ENCODE results near the gene CEP290.
"Not testable (repeated sequence)": the region's sequence is repeated elsewhere in the genome, so short reads cannot be mapped to it uniquely, and the experiment has no call there.

Gene CEP290

GRCh38 chr12:88052686-88053085, 89.2 kb downstream of the CEP290 start:
- TF ChIP-seq, protein P1, sequence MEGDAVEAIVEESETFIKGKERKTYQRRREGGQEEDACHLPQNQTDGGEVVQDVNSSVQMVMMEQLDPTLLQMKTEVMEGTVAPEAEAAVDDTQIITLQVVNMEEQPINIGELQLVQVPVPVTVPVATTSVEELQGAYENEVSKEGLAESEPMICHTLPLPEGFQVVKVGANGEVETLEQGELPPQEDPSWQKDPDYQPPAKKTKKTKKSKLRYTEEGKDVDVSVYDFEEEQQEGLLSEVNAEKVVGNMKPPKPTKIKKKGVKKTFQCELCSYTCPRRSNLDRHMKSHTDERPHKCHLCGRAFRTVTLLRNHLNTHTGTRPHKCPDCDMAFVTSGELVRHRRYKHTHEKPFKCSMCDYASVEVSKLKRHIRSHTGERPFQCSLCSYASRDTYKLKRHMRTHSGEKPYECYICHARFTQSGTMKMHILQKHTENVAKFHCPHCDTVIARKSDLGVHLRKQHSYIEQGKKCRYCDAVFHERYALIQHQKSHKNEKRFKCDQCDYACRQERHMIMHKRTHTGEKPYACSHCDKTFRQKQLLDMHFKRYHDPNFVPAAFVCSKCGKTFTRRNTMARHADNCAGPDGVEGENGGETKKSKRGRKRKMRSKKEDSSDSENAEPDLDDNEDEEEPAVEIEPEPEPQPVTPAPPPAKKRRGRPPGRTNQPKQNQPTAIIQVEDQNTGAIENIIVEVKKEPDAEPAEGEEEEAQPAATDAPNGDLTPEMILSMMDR (IDR thresholded peaks at IDR 0.05; ENCODE audit: low read depth, low read length) = peak; percentile 92
- DNase-seq = peak; percentile 71
- peaks cover 25% of the 10 kb centered on the region for H3K36me3 ChIP-seq

DNA sequence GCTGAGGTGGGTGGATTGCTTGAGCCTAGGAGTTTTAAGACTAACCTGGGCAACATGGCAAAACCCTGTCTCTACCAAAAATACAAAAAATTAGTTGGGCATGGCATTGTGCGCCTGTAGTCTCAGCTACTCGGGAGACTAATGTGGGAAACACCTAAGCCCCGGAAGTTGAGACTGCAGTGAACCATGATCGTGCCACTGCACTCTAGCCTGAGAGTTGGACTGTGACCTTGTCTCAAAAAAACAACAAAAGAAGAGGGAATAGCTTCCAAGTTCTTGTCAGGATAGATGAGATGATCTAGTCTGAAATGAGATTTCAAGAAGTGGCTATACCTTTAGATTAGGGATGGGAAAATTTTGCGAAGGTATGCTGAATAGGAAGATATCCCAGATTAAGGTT, 97.9 kb downstream of the CEP290 start:
- Histone ChIP-seq H3K36me3 (peaks cover 90% of the 10 kb centered on the region), H3K4me3 (ENCODE audit: low read depth, low read length) (no peak overlapping the region), H3K4me1 (no peaks in the 10 kb centered on the region; the same call in 1 of the 2 replicates), H3K9me3 (no peaks in the 10 kb centered on the region), H3K27me3 (no peaks in the 10 kb centered on the region)
- DNase-seq = no peak
- TF ChIP-seq, protein P1 (IDR thresholded peaks at IDR 0.05; ENCODE audit: low read depth, low read length) = no peak

More at GRCh38 chr12:88052686-88053085, 89.2 kb downstream of the CEP290 start:
- Histone ChIP-seq H3K4me3 (ENCODE audit: low read depth, low read length) (no peak overlapping the region), H3K27me3 (no peaks in the 10 kb centered on the region), H3K4me1 (no peaks in the 10 kb centered on the region), H3K9me3 (no peaks in the 10 kb centered on the region)

DNA sequence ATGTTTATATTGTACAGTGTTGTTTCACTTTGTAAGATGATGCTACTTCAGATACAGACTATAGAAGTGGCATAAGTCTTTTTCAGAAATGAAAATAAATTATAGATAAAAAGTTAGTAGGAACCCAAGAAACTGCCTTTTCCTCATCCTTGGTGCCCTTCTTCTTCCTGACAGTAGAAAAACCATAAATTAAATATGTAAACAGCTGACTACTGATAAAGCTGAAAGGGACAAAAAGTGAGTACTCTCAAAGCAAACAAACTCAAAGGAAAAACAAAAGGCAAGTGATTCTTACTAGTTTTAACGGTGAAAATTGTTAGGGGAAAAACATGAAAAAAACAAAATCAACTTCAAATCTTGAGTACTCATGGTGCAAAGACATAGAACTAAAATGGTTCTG, 104.1 kb downstream of the CEP290 start:
- H3K4me3 ChIP-seq (ENCODE audit: low read depth, low read length) = peak overlapping the region; percentile 93
- no peaks in the 10 kb centered on the region; the same call in 1 of the 2 replicates for H3K4me1 ChIP-seq
- H3K9me3 ChIP-seq = no peaks in the 10 kb centered on the region
- TF ChIP-seq, protein P1 (IDR thresholded peaks at IDR 0.05; ENCODE audit: low read depth, low read length) = no peak
- no peaks in the 10 kb centered on the region for H3K27me3 ChIP-seq
- no peak for DNase-seq
- H3K36me3 ChIP-seq = peaks cover 38% of the 10 kb centered on the region

DNA sequence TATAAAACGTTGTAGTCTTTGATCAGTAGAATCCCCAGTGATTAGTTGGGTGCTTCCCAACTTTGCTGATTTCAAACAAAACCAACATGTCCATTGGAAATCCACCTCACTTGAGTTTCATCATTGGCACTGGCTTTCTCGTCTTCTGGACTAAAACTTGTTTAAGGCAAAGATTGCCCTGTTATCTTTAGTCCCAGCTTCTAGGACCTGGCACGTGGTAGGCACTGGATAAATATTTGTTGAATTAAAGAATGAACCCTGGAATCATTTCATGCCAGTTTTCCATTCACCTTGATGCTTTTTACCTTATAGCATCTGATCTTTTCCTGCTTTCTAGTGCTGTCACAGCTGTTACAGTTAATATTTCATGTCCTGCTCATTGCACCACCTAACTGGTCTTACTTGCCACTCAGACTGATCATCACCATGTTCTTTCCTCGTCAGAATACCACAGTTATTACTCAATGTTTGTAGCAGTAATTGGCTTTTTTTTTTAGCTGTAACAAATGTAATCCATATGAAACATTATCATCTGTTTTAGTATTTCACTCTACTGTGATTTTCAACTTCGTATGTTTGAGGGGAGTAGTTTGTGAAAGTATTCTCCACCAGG, 105.4 kb downstream of the CEP290 start:
- Histone ChIP-seq H3K9me3 (no peaks in the 10 kb centered on the region), H3K36me3 (peaks cover 28% of the 10 kb centered on the region), H3K4me3 (ENCODE audit: low read depth, low read length) (peak overlapping the region; percentile 93), H3K4me1 (no peaks in the 10 kb centered on the region; the same call in 1 of the 2 replicates), H3K27me3 (no peaks in the 10 kb centered on the region)
- TF ChIP-seq, protein P1 (IDR thresholded peaks at IDR 0.05; ENCODE audit: low read depth, low read length) = no peak
- no peak for DNase-seq

- DNase-seq = no peak
- Histone ChIP-seq H3K36me3 (peaks cover 22% of the 10 kb centered on the region), H3K9me3 (no peaks in the 10 kb centered on the region), H3K27me3 (no peaks in the 10 kb centered on the region), H3K4me3 (ENCODE audit: low read depth, low read length) (peak overlapping the region; percentile 93), H3K4me1 (no peaks in the 10 kb centered on the region; the same call in 1 of the 2 replicates)
- TF ChIP-seq, protein P1 (IDR thresholded peaks at IDR 0.05; ENCODE audit: low read depth, low read length) = no peak
These were observed 106.0 kb downstream of the CEP290 start for GRCh38 chr12:88035907-88036289.

DNA sequence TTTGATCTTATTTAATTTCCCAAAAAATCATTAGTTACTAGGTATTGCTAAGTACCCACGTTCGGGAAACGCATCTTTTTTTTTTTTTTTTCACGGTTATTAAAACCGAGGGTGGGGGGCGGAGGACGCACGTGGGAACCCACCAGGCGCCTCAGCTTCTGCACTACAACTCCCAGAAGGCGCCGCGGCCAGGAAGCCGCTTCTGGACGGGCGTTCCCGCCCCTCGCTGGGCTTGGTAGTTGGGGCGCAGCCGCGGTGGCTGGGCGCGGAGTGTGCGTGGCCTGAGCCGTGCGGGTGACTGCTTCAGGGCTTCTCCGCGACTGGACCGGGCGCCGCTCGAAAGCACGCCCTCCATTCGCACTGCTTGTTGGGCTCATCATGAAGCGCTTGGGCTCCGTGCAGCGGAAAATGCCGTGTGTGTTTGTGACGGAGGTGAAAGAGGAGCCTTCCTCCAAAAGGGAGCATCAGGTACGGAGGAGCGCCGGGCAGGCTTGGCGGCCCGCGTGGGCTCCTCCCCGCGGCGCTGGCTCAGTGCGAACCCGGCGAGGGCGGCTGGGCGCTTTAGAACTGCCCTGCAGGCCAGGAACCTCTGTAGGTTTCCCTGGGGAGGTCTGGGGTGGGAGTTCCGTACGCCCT, 106.5 kb downstream of the CEP290 start:
- H3K27me3 ChIP-seq = no peaks in the 10 kb centered on the region
- H3K4me1 ChIP-seq = no peaks in the 10 kb centered on the region; the same call in 1 of the 2 replicates
- peaks cover 17% of the 10 kb centered on the region for H3K36me3 ChIP-seq
- TF ChIP-seq, protein P1 (IDR thresholded peaks at IDR 0.05; ENCODE audit: low read depth, low read length) = no peak
- peak overlapping the region; percentile 93 for H3K4me3 ChIP-seq (ENCODE audit: low read depth, low read length)
- peak; percentile 94 for DNase-seq
- H3K9me3 ChIP-seq = no peaks in the 10 kb centered on the region

- H3K27me3 ChIP-seq; DNase-seq; H3K4me3 ChIP-seq (ENCODE audit: low read depth, low read length); H3K4me1 ChIP-seq; H3K9me3 ChIP-seq; H3K36me3 ChIP-seq: not testable (repeated sequence)
These were observed 110.7 kb downstream of the CEP290 start for GRCh38 chr12:88031161-88031560.
